Mammary epithelial cell (primary cell): ENCODE measurements around the gene UGGT2.

ENCODE experiments used
- CTCF ChIP-seq, 2 donors: IDR thresholded peaks in 1 of 2; conservative IDR thresholded peaks in 1 of 2; 2 replicates each; pipeline ENCODE4 v1.5.1; 2011 to 2012; ENCODE audit warnings: inconsistent platforms in 2 of 2, low read length in 2 of 2, mild to moderate bottlenecking in 2 of 2, control low read depth in 1 of 2, low read depth in 1 of 2; ENCODE audit not compliant: insufficient read depth in 1 of 2; ENCODE audit errors: extremely low read depth in 1 of 2
- EZH2 ChIP-seq: IDR thresholded peaks from 2 replicates; pipeline ENCODE4 v1.6.1; 2012; ENCODE audit warnings: low read length, inconsistent platforms, borderline replicate concordance

GRCh38 chr13:95970878-95971277 lies 82.3 kb downstream of the UGGT2 start:
- TF ChIP-seq CTCF (conservative IDR thresholded peaks at IDR 0.05 in 1 of 2, IDR thresholded peaks at IDR 0.05 in 1 of 2; ENCODE audit: extremely low read depth in 1 of 2, insufficient read depth in 1 of 2, low read depth in 1 of 2, low read length in 2 of 2) (no peak), EZH2 (no peak)
